Endothelial cell (in vitro differentiated cells): ENCODE results near the gene WSCD1. TPM values are rescaled to one million over a fixed set of nuclear protein-coding genes. Genes with fewer than 3 reads are reported as not detected.

Experiments used
- DNase-seq: peaks from one replicate; pipeline ENCODE4 v3.0.0; 2021; ENCODE audit warnings: low spot score
- H3K27ac Mint-ChIP-seq: one replicate; pipeline ENCODE4 v1.8.0; 2021; ENCODE audit warnings: mixed read lengths, inconsistent platforms; ENCODE audit not compliant: unreplicated experiment
- H3K27me3 Mint-ChIP-seq: one replicate; pipeline ENCODE4 v1.8.0; 2021; ENCODE audit warnings: mild to moderate bottlenecking, moderate library complexity, mixed read lengths, inconsistent platforms; ENCODE audit not compliant: unreplicated experiment
- H3K36me3 Mint-ChIP-seq: one replicate; pipeline ENCODE4 v1.8.0; 2021; ENCODE audit warnings: mild to moderate bottlenecking, low read depth, mixed read lengths, inconsistent platforms; ENCODE audit not compliant: unreplicated experiment
- H3K4me1 Mint-ChIP-seq: one replicate; pipeline ENCODE4 v1.8.0; 2021; ENCODE audit warnings: mild to moderate bottlenecking, mixed read lengths, inconsistent platforms; ENCODE audit not compliant: unreplicated experiment
- H3K4me3 Mint-ChIP-seq: one replicate; pipeline ENCODE4 v1.8.0; 2021; ENCODE audit warnings: mild to moderate bottlenecking, mixed read lengths, inconsistent platforms; ENCODE audit not compliant: unreplicated experiment
- H3K9me3 Mint-ChIP-seq: one replicate; pipeline ENCODE4 v1.8.0; 2021; ENCODE audit warnings: mixed read lengths, inconsistent platforms; ENCODE audit not compliant: unreplicated experiment
- long read RNA-seq: library from polyadenylated mRNA; unstranded; transcript quantifications from one replicate; pipeline ENCODE4 v2.0.0, GENCODE V29; 2020; ENCODE audit not compliant: unreplicated experiment
- total RNA-seq: library from RNA; stranded (reverse); fragmentation: NEBNext Ultra II Directional; extraction: Animal tissue kit (Norgen Biotek cat#: 25700); gene quantifications from one replicate; pipeline ENCODE4 v1.2.1, GENCODE V29; 2021; ENCODE audit not compliant: unreplicated experiment
- TF ChIP-seq, protein P1 (sequence below): fragments of 200-600 bp; sonication (generic); IDR thresholded peaks from one replicate; pipeline ENCODE4 v1.5.0; 2021; ENCODE audit warnings: antibody characterized with exemption; ENCODE audit not compliant: unreplicated experiment

The WSCD1 gene
- 43.9 TPM for total RNA-seq
- long read RNA-seq, partial matches to known transcripts, result 0 of 3 reads
- long read RNA-seq, other reads (novel, unspliced or antisense), result 2 of 3 reads

DNA sequence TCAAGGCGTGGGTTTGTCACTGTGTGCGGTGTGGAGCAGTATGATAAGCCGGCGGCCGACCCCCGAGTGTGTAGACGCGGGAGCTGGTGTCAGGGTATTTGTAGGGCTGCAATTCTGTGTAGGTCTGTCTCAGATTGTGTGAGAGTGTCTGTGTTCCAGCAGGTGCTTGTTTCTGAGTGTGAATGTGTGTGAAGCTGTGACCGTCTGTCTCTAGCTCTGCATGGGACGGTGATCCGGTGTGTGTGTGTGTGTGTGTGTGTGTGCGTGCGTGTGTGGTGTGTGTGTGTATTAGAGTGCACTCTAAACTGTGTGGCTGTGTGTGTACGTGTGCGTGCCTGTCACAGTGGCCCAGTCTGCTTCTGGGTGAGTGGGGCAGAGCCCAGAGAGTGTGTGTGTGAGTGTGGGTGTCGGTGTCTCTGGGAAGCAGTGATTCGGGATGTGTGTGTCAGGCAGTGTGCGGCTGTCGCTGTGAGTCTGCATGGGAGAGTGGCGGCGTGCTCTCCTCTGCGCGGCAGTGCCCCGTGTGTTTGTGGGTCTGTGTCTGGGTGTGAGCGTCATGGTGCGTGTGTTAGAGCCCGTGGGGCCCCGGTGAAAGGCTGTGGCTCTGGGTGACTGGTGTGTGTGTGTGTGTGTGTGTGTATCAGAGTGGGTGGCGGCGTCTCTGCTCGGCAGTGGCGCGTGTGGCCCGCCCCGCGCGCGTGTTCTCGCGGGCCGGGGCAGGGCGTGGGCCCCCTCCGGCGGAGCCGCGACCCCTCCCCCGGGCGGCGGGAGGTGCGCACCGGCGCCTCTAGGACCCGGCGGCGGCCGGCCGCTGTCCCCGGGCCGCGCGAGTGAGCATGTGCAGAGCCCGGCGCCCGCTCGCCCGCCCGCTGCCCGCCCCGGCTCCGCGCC, at the start of gene WSCD1:
Gene WSCD1, plus strand, starts transcription at position 841 of the 891 bp plus-strand sequence. CDS start 10,280 bp downstream, outside the sequence.
- H3K9me3 Mint-ChIP-seq, result no peaks in the 10 kb centered on the region
- DNase-seq, result peak; percentile 51
- TF ChIP-seq, protein P1, sequence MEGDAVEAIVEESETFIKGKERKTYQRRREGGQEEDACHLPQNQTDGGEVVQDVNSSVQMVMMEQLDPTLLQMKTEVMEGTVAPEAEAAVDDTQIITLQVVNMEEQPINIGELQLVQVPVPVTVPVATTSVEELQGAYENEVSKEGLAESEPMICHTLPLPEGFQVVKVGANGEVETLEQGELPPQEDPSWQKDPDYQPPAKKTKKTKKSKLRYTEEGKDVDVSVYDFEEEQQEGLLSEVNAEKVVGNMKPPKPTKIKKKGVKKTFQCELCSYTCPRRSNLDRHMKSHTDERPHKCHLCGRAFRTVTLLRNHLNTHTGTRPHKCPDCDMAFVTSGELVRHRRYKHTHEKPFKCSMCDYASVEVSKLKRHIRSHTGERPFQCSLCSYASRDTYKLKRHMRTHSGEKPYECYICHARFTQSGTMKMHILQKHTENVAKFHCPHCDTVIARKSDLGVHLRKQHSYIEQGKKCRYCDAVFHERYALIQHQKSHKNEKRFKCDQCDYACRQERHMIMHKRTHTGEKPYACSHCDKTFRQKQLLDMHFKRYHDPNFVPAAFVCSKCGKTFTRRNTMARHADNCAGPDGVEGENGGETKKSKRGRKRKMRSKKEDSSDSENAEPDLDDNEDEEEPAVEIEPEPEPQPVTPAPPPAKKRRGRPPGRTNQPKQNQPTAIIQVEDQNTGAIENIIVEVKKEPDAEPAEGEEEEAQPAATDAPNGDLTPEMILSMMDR, result no peak
- H3K36me3 Mint-ChIP-seq, result peaks cover 8% of the 10 kb centered on the region
- H3K4me1 Mint-ChIP-seq, result peaks cover 10% of the 10 kb centered on the region
- H3K27me3 Mint-ChIP-seq, result peaks cover 15% of the 10 kb centered on the region
- peak within 1 kb of the TSS; percentile 96 for H3K4me3 Mint-ChIP-seq
- peak within 1 kb of the TSS; percentile 22 for H3K27ac Mint-ChIP-seq

DNA sequence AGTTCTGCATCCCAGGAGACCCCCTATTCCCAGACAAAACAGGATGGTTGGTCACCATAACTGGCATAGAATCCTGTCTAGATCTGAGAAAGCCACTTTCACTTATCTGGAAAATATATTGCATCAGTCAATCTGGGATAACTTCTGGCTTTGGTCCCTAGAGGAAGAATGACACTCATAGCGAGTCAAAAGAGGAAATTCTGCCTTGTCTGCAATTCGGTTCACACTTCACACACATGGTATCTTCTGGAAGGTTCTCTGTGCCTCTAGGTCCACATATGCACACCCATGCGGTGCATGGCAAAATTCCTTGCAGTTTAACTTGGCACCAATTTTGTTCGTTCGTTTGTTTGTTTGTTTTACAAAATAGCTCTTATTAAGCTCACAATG, 49.2 kb upstream of the WSCD1 start:
- TF ChIP-seq, protein P1, result no peak
- Mint-ChIP-seq H3K27me3 (peaks cover 9% of the 10 kb centered on the region), H3K4me3 (no peak overlapping the region), H3K36me3 (no peaks in the 10 kb centered on the region), H3K4me1 (no peaks in the 10 kb centered on the region), H3K9me3 (no peaks in the 10 kb centered on the region), H3K27ac (no peak overlapping the region)
- DNase-seq, result no peak

DNA sequence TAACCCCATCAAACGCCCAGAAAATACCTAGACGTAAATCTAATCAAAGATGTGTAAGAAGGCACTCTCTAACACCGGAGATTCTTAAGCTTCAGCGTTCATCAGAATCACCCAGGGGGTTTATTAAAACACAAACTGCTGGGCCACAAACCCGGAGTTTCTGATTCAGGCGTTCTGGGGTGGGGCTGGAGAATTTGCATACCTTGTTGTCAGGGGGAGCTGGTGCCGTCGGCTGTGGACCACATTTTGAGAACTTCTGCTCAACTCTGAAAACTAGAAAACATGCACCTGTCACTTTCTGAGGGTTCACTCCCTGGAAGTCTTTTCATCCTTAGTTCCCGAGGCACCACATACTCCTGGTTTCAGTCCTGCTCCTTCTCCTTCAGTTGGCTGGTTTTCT, 48.6 kb upstream of the WSCD1 start:
- no peak overlapping the region for H3K4me3 Mint-ChIP-seq
- TF ChIP-seq, protein P1, result no peak
- H3K27me3 Mint-ChIP-seq, result peaks cover 9% of the 10 kb centered on the region
- H3K9me3 Mint-ChIP-seq, result no peaks in the 10 kb centered on the region
- DNase-seq, result no peak
- no peaks in the 10 kb centered on the region for H3K4me1 Mint-ChIP-seq
- H3K27ac Mint-ChIP-seq, result peak overlapping the region; percentile 14
- no peaks in the 10 kb centered on the region for H3K36me3 Mint-ChIP-seq

DNA sequence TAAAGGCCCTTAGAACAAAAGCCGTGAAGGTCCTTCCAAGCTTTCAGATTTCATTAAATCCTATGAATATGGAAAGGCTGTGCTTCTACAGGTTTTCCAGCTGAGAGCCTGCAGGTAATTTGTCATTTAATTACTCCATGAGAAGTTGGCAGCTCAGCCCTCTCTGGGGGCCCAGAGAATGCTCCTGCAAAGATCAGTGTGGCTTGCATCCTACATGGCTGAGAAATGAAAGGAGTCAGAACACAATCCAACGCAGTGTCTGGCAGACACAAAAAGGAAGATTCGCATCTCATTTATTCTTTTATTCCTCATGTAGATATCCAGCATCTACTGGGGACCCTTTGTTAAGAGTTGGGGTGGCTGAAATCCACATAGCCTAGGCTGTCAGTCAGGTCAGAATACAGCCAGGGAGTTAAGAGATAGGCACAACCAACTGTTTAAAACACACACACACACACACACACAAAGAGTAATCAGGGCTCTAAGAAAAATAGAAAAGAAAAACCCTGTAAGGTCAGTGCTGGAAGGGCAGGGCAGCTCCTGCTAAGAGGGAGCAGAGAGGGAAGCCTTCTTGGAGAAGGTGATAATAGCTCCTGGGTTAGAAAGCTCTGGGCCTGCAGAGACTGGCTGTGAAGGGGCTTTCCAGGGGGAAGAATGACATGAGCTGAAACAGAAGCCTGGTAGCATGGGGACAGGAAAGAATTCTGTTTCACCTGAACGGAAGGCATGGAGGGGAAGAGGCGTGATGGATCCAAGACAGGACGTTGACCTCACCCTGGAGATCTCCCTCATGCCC, 46.9 kb upstream of the WSCD1 start:
- Mint-ChIP-seq H3K27me3 (peaks cover 8% of the 10 kb centered on the region), H3K36me3 (no peaks in the 10 kb centered on the region), H3K4me1 (peaks cover 11% of the 10 kb centered on the region), H3K27ac (no peak overlapping the region), H3K9me3 (peaks cover 4% of the 10 kb centered on the region), H3K4me3 (no peak overlapping the region)
- TF ChIP-seq, protein P1, result no peak
- no peak for DNase-seq
